H9 (cell line): ENCODE results near the gene BCKDHB. TPM values are rescaled to one million over a fixed set of nuclear protein-coding genes. Genes with fewer than 3 reads are reported as not detected.
A peak's percentile ranks its signal among the peaks of the same experiment; 100 is the strongest.

Experiments
- DNase-seq: peaks from one replicate; pipeline ENCODE4 v3.0.0-alpha.2; 2017
- H2AFZ ChIP-seq: one replicate; pipeline ENCODE4 v1.6.1; 2013; ENCODE audit warnings: mild to moderate bottlenecking, low read length, control low read depth, moderate library complexity
- H2AK5ac ChIP-seq: 2 replicates; pipeline ENCODE4 v1.6.1; 2013; ENCODE audit warnings: low read length, control low read depth, mixed read lengths; ENCODE audit not compliant: insufficient read length
- H2BK120ac ChIP-seq: one replicate; pipeline ENCODE4 v1.6.1; 2013; ENCODE audit warnings: low read depth, mild to moderate bottlenecking, low read length, control low read depth, inconsistent platforms; ENCODE audit not compliant: poor library complexity, severe bottlenecking
- H2BK12ac ChIP-seq: 2 replicates; pipeline ENCODE4 v1.6.1; 2013; ENCODE audit warnings: low read length, control low read depth, mixed read lengths, low read depth; ENCODE audit not compliant: insufficient read length
- H2BK15ac ChIP-seq: 2 replicates; pipeline ENCODE4 v1.6.1; 2013; ENCODE audit warnings: low read depth, low read length, control low read depth
- H2BK20ac ChIP-seq: one replicate; pipeline ENCODE4 v1.6.1; 2013; ENCODE audit warnings: low read depth, mild to moderate bottlenecking, low read length, control low read depth, inconsistent platforms; ENCODE audit not compliant: poor library complexity, severe bottlenecking
- H2BK5ac ChIP-seq: 2 replicates; pipeline ENCODE4 v1.6.1; 2013; ENCODE audit warnings: low read length, control low read depth, mixed read lengths; ENCODE audit not compliant: insufficient read length
- H3K14ac ChIP-seq: 2 replicates; pipeline ENCODE4 v1.6.1; 2013; ENCODE audit warnings: low read length, control low read depth; ENCODE audit not compliant: insufficient read depth
- H3K18ac ChIP-seq: 2 replicates; pipeline ENCODE4 v1.6.1; 2013; ENCODE audit warnings: low read depth, mild to moderate bottlenecking, mixed read lengths, low read length, control low read depth; ENCODE audit not compliant: insufficient read length
- H3K23ac ChIP-seq: 2 replicates; pipeline ENCODE4 v1.6.1; 2013; ENCODE audit warnings: low read length, control low read depth, mixed read lengths, low read depth; ENCODE audit not compliant: insufficient read length
- H3K23me2 ChIP-seq: 2 replicates; pipeline ENCODE4 v1.6.1; 2013; ENCODE audit warnings: low read depth, mild to moderate bottlenecking, mixed read lengths, low read length, control low read depth; ENCODE audit not compliant: insufficient read length, poor library complexity, severe bottlenecking
- H3K27ac ChIP-seq: 2 replicates; pipeline ENCODE4 v1.5.1; 2013; ENCODE audit warnings: low read length, control low read depth, mixed read lengths, low read depth; ENCODE audit not compliant: insufficient read length
- H3K27me3 ChIP-seq: 2 replicates; pipeline ENCODE4 v1.6.1; 2013; ENCODE audit warnings: low read length, control low read depth, inconsistent platforms; ENCODE audit not compliant: insufficient read depth
- H3K4ac ChIP-seq: 2 replicates; pipeline ENCODE4 v1.6.1; 2013; ENCODE audit warnings: low read depth, mild to moderate bottlenecking, control low read depth, inconsistent platforms, low read length, moderate library complexity
- H3K4me1 ChIP-seq: 2 replicates; pipeline ENCODE4 v1.6.1; 2013; ENCODE audit warnings: low read length, control low read depth, inconsistent platforms; ENCODE audit not compliant: insufficient read depth
- H3K4me2 ChIP-seq: 2 replicates; pipeline ENCODE4 v1.6.1; 2013; ENCODE audit warnings: low read length, control low read depth, mixed read lengths; ENCODE audit not compliant: insufficient read length, insufficient read depth
- H3K56ac ChIP-seq: 2 replicates; pipeline ENCODE4 v1.6.1; 2013; ENCODE audit warnings: low read depth, mild to moderate bottlenecking, mixed read lengths, low read length, control low read depth; ENCODE audit not compliant: insufficient read length
- H3K79me1 ChIP-seq: 2 replicates; pipeline ENCODE4 v1.6.1; 2013; ENCODE audit warnings: low read depth, mild to moderate bottlenecking, moderate library complexity, low read length, control low read depth, inconsistent platforms; ENCODE audit not compliant: insufficient read depth, poor library complexity, severe bottlenecking
- H3K79me2 ChIP-seq: 2 replicates; pipeline ENCODE4 v1.6.1; 2013; ENCODE audit warnings: low read length, control low read depth, inconsistent platforms; ENCODE audit not compliant: insufficient read depth
- H3K9ac ChIP-seq: 2 replicates; pipeline ENCODE4 v1.6.1; 2013; ENCODE audit warnings: low read length, control low read depth, mixed read lengths; ENCODE audit not compliant: insufficient read length; ENCODE audit errors: extremely low read depth
- H3K9me3 ChIP-seq: one replicate; pipeline ENCODE4 v1.6.1; 2013; ENCODE audit warnings: low read depth, low read length, inconsistent platforms; ENCODE audit not compliant: control insufficient read depth
- H3T11ph ChIP-seq: one replicate; pipeline ENCODE4 v1.6.1; 2013; ENCODE audit warnings: mild to moderate bottlenecking, low read length, control low read depth, inconsistent platforms
- H4K20me1 ChIP-seq: one replicate; pipeline ENCODE4 v1.6.1; 2013; ENCODE audit not compliant: control insufficient read depth, insufficient read length, insufficient read depth
- H4K5ac ChIP-seq: 2 replicates; pipeline ENCODE4 v1.6.1; 2013; ENCODE audit warnings: low read depth, mild to moderate bottlenecking, mixed read lengths, low read length, control low read depth; ENCODE audit not compliant: insufficient read length
- H4K8ac ChIP-seq: replicated peaks from 2 replicates; pipeline ENCODE4 v1.6.1; 2013; ENCODE audit warnings: low read length, control low read depth, mixed read lengths, low read depth; ENCODE audit not compliant: insufficient read length
- H4K91ac ChIP-seq: 2 replicates; pipeline ENCODE4 v1.6.1; 2013; ENCODE audit warnings: low read depth, mild to moderate bottlenecking, moderate library complexity, mixed read lengths, low read length, control low read depth; ENCODE audit not compliant: insufficient read length
- H3K27ac Mint-ChIP-seq, 3 experiments: 2 replicates in 2 of 3; 3 replicates in 1 of 3; pipeline ENCODE4 v1.8.0; 2020 to 2021; ENCODE audit warnings: mixed read lengths in 3 of 3, mild to moderate bottlenecking in 1 of 3, moderate library complexity in 1 of 3
- H3K27me3 Mint-ChIP-seq: 2 replicates; pipeline ENCODE4 v1.8.0; 2021; ENCODE audit warnings: low read depth, mild to moderate bottlenecking, moderate library complexity, mixed read lengths
- H3K36me3 Mint-ChIP-seq, 3 experiments: 2 replicates in 2 of 3; 3 replicates in 1 of 3; pipeline ENCODE4 v1.8.0; 2020 to 2021; ENCODE audit warnings: low read depth in 3 of 3, mixed read lengths in 3 of 3; ENCODE audit not compliant: insufficient read depth in 1 of 3
- H3K4me1 Mint-ChIP-seq, 2 experiments: 2 replicates each; pipeline ENCODE4 v1.8.0; 2020; ENCODE audit warnings: mixed read lengths in 2 of 2
- H3K4me3 Mint-ChIP-seq, 2 experiments: 2 replicates in 1 of 2; 3 replicates in 1 of 2; pipeline ENCODE4 v1.8.0; 2020 to 2021; ENCODE audit warnings: mild to moderate bottlenecking in 2 of 2, mixed read lengths in 2 of 2, moderate library complexity in 1 of 2
- H3K9me3 Mint-ChIP-seq, 2 experiments: 2 replicates in 1 of 2; 3 replicates in 1 of 2; pipeline ENCODE4 v1.8.0; 2020; ENCODE audit warnings: mild to moderate bottlenecking in 2 of 2, mixed read lengths in 2 of 2, moderate library complexity in 1 of 2
- CTCF ChIP-seq: fragments of 200-600 bp; sonication (generic); conservative IDR thresholded peaks from 3 replicates; pipeline ENCODE4 v1.8.0; 2021; ENCODE audit warnings: antibody characterized with exemption, mild to moderate bottlenecking
- WGBS: extraction: QIAGEN DNeasy Blood & Tissue Kit; methylation state at CpG from one replicate; pipeline ENCODE4 v1.1.7; 2013; ENCODE audit warnings: missing lambda C conversion rate, low lambda C conversion rate, mixed read lengths; ENCODE audit not compliant: insufficient read length; ENCODE audit errors: extremely low coverage; 5-methylcytosine and 5-hydroxymethylcytosine counted together
- total RNA-seq: library from RNA; stranded (reverse); gene quantifications from 2 replicates; pipeline ENCODE4 v1.2.1, GENCODE V29; 2021

Gene BCKDHB
- total RNA-seq, 1 experiment from 2014 or later, result 26.6 TPM

GRCh38 chr6:80330961-80331360 lies 224.5 kb downstream of the BCKDHB start:
- no peak overlapping the region for H4K5ac ChIP-seq
- H4K20me1 ChIP-seq, result no peaks in the 10 kb centered on the region
- H3K79me2 ChIP-seq, result no peaks in the 10 kb centered on the region
- no peak overlapping the region for H2AFZ ChIP-seq
- no peak overlapping the region for H4K8ac ChIP-seq
- H3K14ac ChIP-seq, result no peak overlapping the region
- Mint-ChIP-seq H3K36me3 (no peaks in the 10 kb centered on the region), H3K27ac (peak overlapping the region; percentile 6 to 98 (median 86); a peak in 4 of 7 replicates), H3K4me3 (peak overlapping the region in 1 of 2 experiments; percentile 2; a peak in 1 of 5 replicates), H3K4me1 (peaks cover 83 to 89% of the 10 kb centered on the region in 2 experiments), H3K27me3 (no peaks in the 10 kb centered on the region), H3K9me3 (no peaks in the 10 kb centered on the region)
- no peaks in the 10 kb centered on the region for H3K79me1 ChIP-seq
- H3K4ac ChIP-seq, result no peak overlapping the region
- H2BK20ac ChIP-seq, result no peak overlapping the region
- H3K18ac ChIP-seq, result no peak overlapping the region
- no peaks in the 10 kb centered on the region for H3K9me3 ChIP-seq
- WGBS, result no CpG with 5 or more reads among the region's 3 CpGs
- H2BK12ac ChIP-seq, result no peak overlapping the region
- no peak overlapping the region for H3K23ac ChIP-seq
- H3K4me2 ChIP-seq, result no peak overlapping the region
- H2AK5ac ChIP-seq, result no peak overlapping the region
- no peak overlapping the region for H4K91ac ChIP-seq
- H2BK15ac ChIP-seq, result no peak overlapping the region
- no peaks in the 10 kb centered on the region for H3K27me3 ChIP-seq
- H3K56ac ChIP-seq, result no peak overlapping the region
- peaks cover 8% of the 10 kb centered on the region for H3K4me1 ChIP-seq
- TF ChIP-seq CTCF, result no peak
- H2BK5ac ChIP-seq, result no peak overlapping the region
- DNase-seq, result no peak
- H2BK120ac ChIP-seq, result no peak overlapping the region
- no peak overlapping the region for H3K9ac ChIP-seq
- peak overlapping the region; percentile 20 for H3K27ac ChIP-seq
- no peaks in the 10 kb centered on the region for H3K23me2 ChIP-seq
- no peak overlapping the region for H3T11ph ChIP-seq
